CD4-positive, alpha-beta T cell (primary cell): ENCODE results near the gene SYT5. TPM values are rescaled to one million over a fixed set of nuclear protein-coding genes. Genes with fewer than 3 reads are reported as not detected.
"Not testable (repeated sequence)": the region's sequence is repeated elsewhere in the genome, so short reads cannot be mapped to it uniquely, and the experiment has no call there.

Experiments used
- ATAC-seq: fragments of 200-7000 bp; cut with Tn5 transposase; one replicate; pipeline ENCODE4 v1.10.0; 2022; ENCODE audit warnings: mild to moderate bottlenecking; ENCODE audit not compliant: poor library complexity
- CTCF ChIA-PET: fragments of 350-600 bp; sonication (Branson Sonifier 250); formaldehyde crosslinking; loops from one replicate; lab custom pipeline; 2021; ENCODE audit warnings: antibody characterized with exemption, inconsistent platforms; lab: Charles Lee
- POLR2A ChIA-PET: fragments of 350-600 bp; sonication (Branson Sonifier 250); formaldehyde crosslinking; loops from one replicate; lab custom pipeline; 2021; ENCODE audit warnings: antibody characterized with exemption, inconsistent platforms; lab: Charles Lee
- DNase-seq, 14 experiments: peaks; one replicate each; pipeline ENCODE4 v3.0.0-alpha.2; 2013 to 2020; ENCODE audit warnings: mixed read lengths in 2 of 14
- H3K27ac ChIP-seq, 2 donors: one replicate each; pipeline versions ENCODE4 v1.5.1 to v1.7.0; 2013; ENCODE audit warnings: low read length in 2 of 2, low read depth in 1 of 2, mild to moderate bottlenecking in 1 of 2
- H3K27me3 ChIP-seq, 2 experiments: 1 replicate in 1 of 2; 2 replicates in 1 of 2; pipeline versions ENCODE4 v1.6.1 to v1.7.0; 2013; ENCODE audit warnings: low read length in 2 of 2, control low read depth in 1 of 2, mild to moderate bottlenecking in 1 of 2, moderate library complexity in 1 of 2; ENCODE audit not compliant: insufficient read depth in 2 of 2, control insufficient read depth in 1 of 2
- H3K36me3 ChIP-seq: one replicate; pipeline ENCODE4 v1.6.1; 2013; ENCODE audit warnings: low read length, control low read depth; ENCODE audit not compliant: insufficient read depth
- H3K4me1 ChIP-seq: one replicate; pipeline ENCODE4 v1.6.1; 2013; ENCODE audit warnings: low read length, control low read depth; ENCODE audit not compliant: insufficient read depth
- H3K4me3 ChIP-seq: one replicate; pipeline ENCODE4 v1.5.1; 2013; ENCODE audit warnings: mild to moderate bottlenecking, low read length, moderate library complexity
- H3K9me3 ChIP-seq, 2 experiments: 1 replicate in 1 of 2; 2 replicates in 1 of 2; pipeline versions ENCODE4 v1.6.1 to v1.7.0; 2013; ENCODE audit warnings: low read length in 2 of 2, mild to moderate bottlenecking in 2 of 2, control low read depth in 1 of 2, moderate library complexity in 1 of 2; ENCODE audit not compliant: control insufficient read depth in 1 of 2, insufficient read depth in 1 of 2
- H3K27ac Mint-ChIP-seq: one replicate; pipeline ENCODE4 v1.8.0; 2020; ENCODE audit warnings: mixed read lengths
- H3K27me3 Mint-ChIP-seq: one replicate; pipeline ENCODE4 v1.8.0; 2021; ENCODE audit warnings: mixed read lengths
- H3K36me3 Mint-ChIP-seq: one replicate; pipeline ENCODE4 v1.8.0; 2021; ENCODE audit warnings: low read depth, mixed read lengths
- H3K4me1 Mint-ChIP-seq: one replicate; pipeline ENCODE4 v1.8.0; 2021; ENCODE audit warnings: low read depth, mixed read lengths
- H3K4me3 Mint-ChIP-seq: one replicate; pipeline ENCODE4 v1.8.0; 2020; ENCODE audit warnings: mild to moderate bottlenecking, mixed read lengths
- H3K9me3 Mint-ChIP-seq: one replicate; pipeline ENCODE4 v1.8.0; 2020; ENCODE audit warnings: mixed read lengths
- intact Hi-C, 2 experiments: fragments of 100-400 bp; cut with DNase I in 1 of 2; cut with micrococcal nuclease in 1 of 2; formaldehyde crosslinking; loops; one replicate each; pipeline versions ENCODE4 v1.15.1 to v1.9.0; 2023 to 2025; cut with DNase I, micrococcal nuclease
- total RNA-seq, 174 experiments: library from RNA in 2 of 174; stranded (reverse) in 2 of 174; gene quantifications; one replicate each; pipeline ENCODE4 v1.2.3 and lab custom pipeline; 2021 to 2026
- TF ChIP-seq, protein P1 (sequence below): fragments of 200-600 bp; IDR thresholded peaks from one replicate; pipeline ENCODE4 v1.8.0; 2022; ENCODE audit warnings: antibody characterized with exemption, mild to moderate bottlenecking

The SYT5 gene
- total RNA-seq, 2 experiments from 2014 or later, result 0.41 to 0.56 TPM

DNA sequence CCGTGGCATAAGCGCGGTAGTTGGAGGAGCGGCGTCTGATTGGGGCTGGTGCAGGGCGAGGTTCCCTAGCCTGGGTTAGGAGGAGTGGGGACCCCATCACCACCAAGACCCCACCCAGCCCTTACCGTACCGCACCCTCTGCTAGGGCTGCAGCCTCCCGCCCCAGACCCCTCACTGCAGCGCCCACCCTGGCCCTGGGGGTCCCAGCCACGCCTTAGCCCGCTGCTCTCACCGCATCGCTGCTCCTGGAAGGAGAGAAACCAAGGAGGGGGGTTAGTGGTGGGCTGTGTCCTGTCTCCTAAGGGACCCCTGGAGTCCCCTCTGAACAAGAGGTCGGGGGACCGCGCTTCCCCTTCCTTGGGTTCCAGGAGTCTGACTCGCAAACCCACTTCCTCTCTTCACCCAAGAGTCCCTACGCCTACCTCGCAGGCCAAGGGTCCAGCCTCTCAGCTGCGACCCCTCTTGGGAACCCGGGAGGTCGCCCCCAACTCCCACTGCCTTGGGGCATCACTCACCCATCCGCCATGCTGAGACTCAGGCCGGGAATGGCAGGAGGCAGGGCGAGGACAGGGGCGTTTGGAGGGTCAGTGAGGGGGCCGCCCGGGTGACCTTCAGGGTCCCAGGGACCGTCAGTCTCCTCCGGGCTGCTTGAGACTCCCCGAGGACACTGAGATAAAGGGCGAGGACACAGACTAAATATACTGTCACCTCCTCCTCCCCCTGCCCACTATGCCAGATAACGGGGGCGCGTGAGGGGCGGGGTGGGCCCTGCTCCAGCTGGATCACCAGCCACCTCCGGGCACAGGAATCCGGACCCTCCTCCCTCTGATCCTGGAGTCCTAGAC is 22.8 kb downstream of the SYT5 start, which contains the start of gene TNNI3:
Gene TNNI3 (minus strand): TSS at position 669 of the 845 bp plus-strand sequence. CDS start 143 bp downstream, at position 526.
- H3K4me3 Mint-ChIP-seq, result no peak within 1 kb of the TSS
- DNase-seq (no peak), ATAC-seq (no peak)
- H3K36me3 Mint-ChIP-seq, result no peaks in the 10 kb centered on the region
- H3K27me3 Mint-ChIP-seq, result peaks cover 50% of the 10 kb centered on the region
- ChIA-PET POLR2A (no interaction called here), CTCF (no interaction called here)
- H3K9me3 Mint-ChIP-seq, result peaks cover 1% of the 10 kb centered on the region
- H3K27me3 ChIP-seq, result peaks cover 48 to 52% of the 10 kb centered on the region in 2 experiments
- H3K27ac ChIP-seq, result no peak within 1 kb of the TSS
- no peak within 1 kb of the TSS for H3K27ac Mint-ChIP-seq
- peaks cover 25% of the 10 kb centered on the region for H3K4me1 Mint-ChIP-seq
- peaks cover 34% of the 10 kb centered on the region for H3K4me1 ChIP-seq
- intact Hi-C loops, result no loop called here
- TF ChIP-seq, protein P1, sequence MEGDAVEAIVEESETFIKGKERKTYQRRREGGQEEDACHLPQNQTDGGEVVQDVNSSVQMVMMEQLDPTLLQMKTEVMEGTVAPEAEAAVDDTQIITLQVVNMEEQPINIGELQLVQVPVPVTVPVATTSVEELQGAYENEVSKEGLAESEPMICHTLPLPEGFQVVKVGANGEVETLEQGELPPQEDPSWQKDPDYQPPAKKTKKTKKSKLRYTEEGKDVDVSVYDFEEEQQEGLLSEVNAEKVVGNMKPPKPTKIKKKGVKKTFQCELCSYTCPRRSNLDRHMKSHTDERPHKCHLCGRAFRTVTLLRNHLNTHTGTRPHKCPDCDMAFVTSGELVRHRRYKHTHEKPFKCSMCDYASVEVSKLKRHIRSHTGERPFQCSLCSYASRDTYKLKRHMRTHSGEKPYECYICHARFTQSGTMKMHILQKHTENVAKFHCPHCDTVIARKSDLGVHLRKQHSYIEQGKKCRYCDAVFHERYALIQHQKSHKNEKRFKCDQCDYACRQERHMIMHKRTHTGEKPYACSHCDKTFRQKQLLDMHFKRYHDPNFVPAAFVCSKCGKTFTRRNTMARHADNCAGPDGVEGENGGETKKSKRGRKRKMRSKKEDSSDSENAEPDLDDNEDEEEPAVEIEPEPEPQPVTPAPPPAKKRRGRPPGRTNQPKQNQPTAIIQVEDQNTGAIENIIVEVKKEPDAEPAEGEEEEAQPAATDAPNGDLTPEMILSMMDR, result no peak
- H3K9me3 ChIP-seq, result peaks cover under 1 to 47% of the 10 kb centered on the region in 2 experiments
- H3K36me3 ChIP-seq, result no peaks in the 10 kb centered on the region
- no peak within 1 kb of the TSS for H3K4me3 ChIP-seq

DNA sequence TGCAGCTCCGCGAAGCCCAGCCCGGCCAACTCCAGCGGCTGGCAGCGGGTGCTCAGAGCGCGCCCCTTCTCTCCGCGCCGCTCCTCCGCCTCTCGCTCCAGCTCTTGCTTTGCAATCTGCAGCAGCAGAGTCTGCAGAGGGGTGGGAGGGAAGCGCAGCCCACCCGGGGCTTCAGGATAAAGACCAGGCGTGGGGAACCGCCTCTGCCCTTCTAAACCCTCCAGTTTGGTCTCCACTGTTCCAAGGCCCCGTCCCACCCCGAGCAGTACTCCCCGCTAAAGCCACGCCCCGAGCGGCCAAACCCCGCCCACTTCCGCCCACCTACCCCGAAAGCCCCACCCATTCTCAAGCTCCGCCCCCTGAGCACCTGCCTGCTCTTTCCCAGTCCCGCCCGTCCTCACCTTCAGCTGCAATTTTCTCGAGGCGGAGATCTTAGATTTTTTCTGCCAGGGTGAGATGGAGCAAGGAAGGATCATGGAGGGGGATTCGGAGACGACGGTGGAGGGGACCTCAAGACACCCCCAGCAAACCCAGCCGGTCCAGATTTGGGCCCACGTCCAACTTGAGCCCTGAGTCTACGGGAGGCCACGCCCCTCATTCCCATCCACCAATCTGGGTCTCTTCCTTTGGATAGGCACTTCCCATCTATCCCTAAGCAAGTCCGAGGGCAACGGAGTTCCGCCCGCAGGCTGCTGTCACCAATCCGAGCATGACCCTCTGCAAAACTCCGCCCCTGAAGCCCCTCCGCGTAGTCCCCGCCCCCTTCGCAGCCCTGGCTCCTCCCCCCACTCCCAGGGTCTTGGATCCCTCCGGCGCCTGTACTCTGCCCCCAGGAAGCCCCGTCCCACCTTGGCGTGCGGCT is 23.7 kb downstream of the SYT5 start:
- DNase-seq, result peak in 7 of 14 experiments; percentile 22 to 63 (median 47)
- H3K4me1 ChIP-seq, result peaks cover 35% of the 10 kb centered on the region
- POLR2A ChIA-PET, result interaction anchor here (0.6 kb wide), 1 partner anchor 251 kb away, joined by 3 read pairs; the partner anchor contains the start of gene UBE2S

DNA sequence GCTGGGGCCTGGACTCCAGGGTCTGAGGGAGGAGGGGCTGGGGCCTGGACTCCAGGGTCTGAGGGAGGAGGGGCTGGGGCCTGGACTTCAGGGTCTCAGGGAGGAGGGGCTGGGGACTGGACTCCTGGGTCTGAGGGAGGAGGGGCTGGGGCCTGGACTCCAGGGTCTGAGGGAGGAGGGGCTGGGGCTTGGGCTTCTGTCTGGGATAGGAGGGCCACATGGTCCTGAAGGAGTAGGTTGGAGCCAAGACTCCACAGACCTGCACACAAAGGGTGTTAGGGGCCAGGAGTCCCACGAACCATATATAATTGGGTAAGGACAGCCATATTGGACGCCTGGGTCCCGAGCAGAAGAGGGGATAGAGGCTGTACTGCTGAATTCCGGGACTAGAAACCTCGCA is 24.3 kb downstream of the SYT5 start:
- H3K9me3 ChIP-seq, result peaks cover 10 to 41% of the 10 kb centered on the region in 2 experiments
- H3K4me3 ChIP-seq, H3K27ac Mint-ChIP-seq, CTCF ChIA-PET, H3K36me3 ChIP-seq, H3K9me3 Mint-ChIP-seq, DNase-seq, H3K36me3 Mint-ChIP-seq, H3K27ac ChIP-seq, intact Hi-C loops, H3K4me3 Mint-ChIP-seq, ATAC-seq: not testable (repeated sequence)
- H3K4me1 Mint-ChIP-seq, result peaks cover 35% of the 10 kb centered on the region
- peaks cover 31% of the 10 kb centered on the region for H3K4me1 ChIP-seq
- peaks cover 52% of the 10 kb centered on the region for H3K27me3 Mint-ChIP-seq
- POLR2A ChIA-PET, result interaction anchor here (0.6 kb wide), 1 partner anchor 252 kb away, joined by 3 read pairs; the partner anchor contains the start of gene UBE2S
- H3K27me3 ChIP-seq, result peaks cover 37 to 38% of the 10 kb centered on the region in 2 experiments

More for the DNA sequence above, 23.7 kb downstream of the SYT5 start:
- no peak for ATAC-seq
- CTCF ChIA-PET, result no interaction called here
- H3K27me3 Mint-ChIP-seq, result peaks cover 50% of the 10 kb centered on the region
- H3K36me3 ChIP-seq, result no peaks in the 10 kb centered on the region
- peaks cover 41 to 44% of the 10 kb centered on the region in 2 experiments for H3K27me3 ChIP-seq
- TF ChIP-seq, protein P1, result no peak
- H3K4me3 ChIP-seq, result no peak overlapping the region
- H3K27ac ChIP-seq, result no peak overlapping the region
- peaks cover 9 to 47% of the 10 kb centered on the region in 2 experiments for H3K9me3 ChIP-seq
- H3K9me3 Mint-ChIP-seq, result peaks cover 6% of the 10 kb centered on the region
- H3K27ac Mint-ChIP-seq, result no peak overlapping the region
- H3K4me1 Mint-ChIP-seq, result peaks cover 32% of the 10 kb centered on the region
- intact Hi-C loops, result no loop called here
- H3K36me3 Mint-ChIP-seq, result no peaks in the 10 kb centered on the region
- H3K4me3 Mint-ChIP-seq, result no peak overlapping the region
